Activated CD4-positive, CD25-positive, alpha-beta regulatory T cell treated with anti-CD3 and anti-CD28 coated beads, Interleukin-2, amount 50 U/mL, for 16 hours (primary cell): ENCODE results near the gene RRP1.
"Not testable (repeated sequence)": the region's sequence is repeated elsewhere in the genome, so short reads cannot be mapped to it uniquely, and the experiment has no call there.

Experiments used
- DNase-seq: peaks from one replicate; pipeline ENCODE4 v3.0.0-alpha.2; 2020; ENCODE audit warnings: low read depth, low spot score

RRP1 gene

GRCh38 chr21:43835861-43836260 lies 46.5 kb downstream of the RRP1 start:
- no peak for DNase-seq

DNA sequence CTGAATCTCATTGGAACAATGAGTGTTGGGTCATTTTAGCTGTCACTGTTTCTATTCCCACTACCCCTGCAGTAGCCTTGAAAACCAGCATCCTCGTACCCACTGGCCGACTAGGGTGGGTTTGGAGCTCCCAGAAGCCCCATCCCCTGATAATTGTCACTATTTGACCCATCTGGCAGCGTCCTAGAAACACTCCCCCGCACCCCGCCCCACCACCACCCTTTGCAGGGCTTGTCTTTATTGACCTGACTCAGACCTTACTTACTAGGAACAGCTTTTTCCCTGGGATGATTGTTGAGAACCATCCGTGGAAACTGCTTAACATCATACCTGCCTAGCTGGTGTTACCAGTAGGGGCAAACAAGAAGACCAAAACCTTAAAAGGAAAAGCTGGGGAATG lies 47.2 kb downstream of the RRP1 start:
- DNase-seq: no peak

GRCh38 chr21:43840259-43840658 lies 50.9 kb downstream of the RRP1 start:
- no peak for DNase-seq

DNA sequence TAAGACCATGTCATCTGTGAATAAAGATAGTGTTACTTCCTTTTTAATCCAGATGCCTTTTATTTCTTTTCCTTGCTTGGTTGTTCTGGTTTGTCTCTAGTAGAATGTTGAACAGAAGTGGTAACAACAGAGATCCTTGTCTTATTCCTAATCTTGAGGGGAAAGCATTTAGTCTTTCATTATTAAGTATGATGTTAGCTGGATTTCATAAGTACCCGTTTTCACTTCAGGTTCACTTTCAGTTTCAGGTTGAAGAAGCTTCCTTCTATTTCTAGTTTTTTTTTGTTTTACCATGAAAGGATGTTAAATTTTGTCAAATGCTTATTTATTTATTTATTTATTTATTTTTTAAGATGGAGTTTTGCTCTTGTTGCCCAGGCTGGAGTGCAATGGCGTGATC lies 53.4 kb downstream of the RRP1 start:
- no peak for DNase-seq

DNA sequence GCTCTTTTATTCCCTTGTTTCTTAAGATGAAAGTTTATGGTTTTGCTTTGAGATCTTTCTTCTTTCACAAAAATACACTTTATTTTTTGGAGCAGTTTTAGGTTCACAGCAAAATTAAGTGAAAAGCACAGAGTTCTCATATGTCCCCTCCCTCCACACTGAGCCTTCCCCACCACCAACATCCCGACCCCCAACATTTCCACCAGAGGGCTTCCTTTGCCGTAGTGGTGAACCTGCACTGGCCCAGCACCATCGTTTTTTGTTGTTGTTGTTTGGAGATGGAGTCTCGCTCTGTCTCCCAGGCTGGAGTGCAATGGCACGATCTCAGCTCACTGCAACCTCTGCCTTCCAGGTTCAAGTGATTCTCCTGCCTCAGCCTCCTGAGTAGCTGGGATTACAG lies 55.5 kb downstream of the RRP1 start:
- not testable (repeated sequence) for DNase-seq

- no peak for DNase-seq
Measured at GRCh38 chr21:43845386-43845785, 56.0 kb downstream of the RRP1 start.

DNA sequence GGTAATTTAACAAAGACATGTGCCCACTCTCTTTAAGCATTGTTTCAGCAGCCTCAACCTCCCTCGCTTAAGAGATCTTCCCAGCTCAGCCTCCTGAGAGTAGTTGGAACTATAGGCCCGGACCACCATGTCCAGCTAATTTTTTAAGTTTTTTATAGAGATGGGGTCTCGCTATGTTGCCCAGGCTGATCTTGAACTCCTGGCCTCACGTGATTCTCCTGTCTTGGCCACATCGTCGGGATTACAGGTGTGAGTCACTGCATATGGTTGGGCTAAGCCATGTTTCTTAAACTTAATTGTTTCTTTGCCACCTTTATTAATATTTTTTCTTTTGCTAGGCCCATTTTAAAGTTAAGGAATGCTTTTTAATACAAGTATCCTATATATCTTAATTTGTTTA lies 57.1 kb downstream of the RRP1 start:
- no peak for DNase-seq

- DNase-seq: no peak
Measured at GRCh38 chr21:43847301-43847700, 57.9 kb downstream of the RRP1 start.

- DNase-seq: no peak
Measured at GRCh38 chr21:43848771-43849170, 59.4 kb downstream of the RRP1 start.

- no peak for DNase-seq
Measured at GRCh38 chr21:43849532-43850299, 60.3 kb downstream of the RRP1 start.

DNA sequence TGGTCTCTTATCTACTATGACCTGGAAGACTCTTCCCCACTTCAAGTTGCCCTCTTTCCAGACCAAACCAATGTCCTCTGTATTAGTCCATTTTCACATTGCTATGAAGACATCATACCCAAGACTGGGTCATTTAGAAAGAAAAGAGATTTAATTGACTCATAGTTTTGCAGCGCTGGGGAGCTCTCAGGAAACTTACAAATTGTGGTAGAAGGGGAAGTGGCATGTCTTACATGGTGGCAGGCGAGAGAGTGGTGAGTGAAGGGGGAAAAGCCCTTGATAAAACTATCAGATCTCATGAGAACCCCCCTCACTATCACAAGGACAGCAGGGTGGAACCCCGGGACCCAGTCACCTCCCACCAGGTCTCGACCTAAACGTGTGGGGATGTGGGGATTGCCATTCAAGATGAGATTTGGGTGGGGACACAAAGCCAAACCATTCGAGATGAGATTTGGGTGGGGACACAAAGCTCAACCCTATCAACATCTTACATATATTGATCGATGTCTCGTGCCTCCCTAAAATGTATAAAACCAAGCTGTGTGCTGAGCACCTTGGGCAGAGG lies 61.4 kb downstream of the RRP1 start:
- no peak for DNase-seq

DNA sequence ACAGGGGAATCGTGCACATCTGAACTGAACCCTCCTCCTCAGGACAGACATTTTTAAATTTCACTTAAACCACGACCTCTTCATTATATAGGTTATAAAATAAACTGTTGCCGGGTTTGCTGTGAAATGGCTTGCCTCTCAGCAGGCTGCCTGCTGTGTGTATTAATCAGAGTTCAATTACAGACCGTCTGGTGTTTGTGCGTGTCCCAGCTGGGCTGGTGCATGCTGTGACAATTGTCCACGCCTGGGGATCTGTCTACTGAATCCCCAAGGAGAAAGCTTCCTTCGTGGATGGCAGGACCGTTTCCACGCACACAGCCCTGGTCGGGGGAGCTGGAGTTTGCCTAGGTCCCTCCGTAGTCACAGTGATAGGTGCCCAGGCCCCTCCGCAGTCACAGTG lies 62.2 kb downstream of the RRP1 start:
- no peak for DNase-seq

GRCh38 chr21:43853851-43854772 lies 64.7 kb downstream of the RRP1 start:
- DNase-seq: no peak
